GM23248 (cell line): Measurements from ENCODE around the gene GPX4. TPM values are rescaled to one million over a fixed set of nuclear protein-coding genes. Genes with fewer than 3 reads are reported as not detected.
A peak's percentile ranks its signal among the peaks of the same experiment; 100 is the strongest.

ENCODE experiments used
- DNase-seq: peaks from one replicate; pipeline ENCODE4 v3.0.0-alpha.2; 2015
- H2AFZ ChIP-seq: fragments of 200-600 bp; sonication (generic); 2 replicates; pipeline ENCODE4 v1.6.1; 2016; ENCODE audit warnings: antibody characterized with exemption
- H3F3A ChIP-seq: fragments of 200-600 bp; sonication (generic); 2 replicates; pipeline ENCODE4 v1.6.1; 2016; ENCODE audit warnings: mild to moderate bottlenecking, antibody characterized with exemption, mixed run types; ENCODE audit not compliant: insufficient read depth
- H3K27ac ChIP-seq: fragments of 200-600 bp; sonication (generic); 2 replicates; pipeline ENCODE4 v1.5.1; 2016; ENCODE audit warnings: mild to moderate bottlenecking
- H3K27me3 ChIP-seq: fragments of 200-600 bp; sonication (generic); replicated peaks from 2 replicates; pipeline ENCODE4 v1.6.1; 2016; ENCODE audit warnings: mild to moderate bottlenecking; ENCODE audit not compliant: insufficient read depth
- H3K36me3 ChIP-seq: fragments of 200-600 bp; sonication (generic); 2 replicates; pipeline ENCODE4 v1.6.1; 2016; ENCODE audit warnings: low read depth, mild to moderate bottlenecking
- H3K4me1 ChIP-seq: fragments of 200-600 bp; sonication (generic); 2 replicates; pipeline ENCODE4 v1.6.1; 2016; ENCODE audit warnings: mild to moderate bottlenecking; ENCODE audit not compliant: insufficient read depth
- H3K4me2 ChIP-seq: fragments of 200-600 bp; sonication (generic); one replicate; pipeline ENCODE4 v1.6.1; 2016; ENCODE audit warnings: mild to moderate bottlenecking; ENCODE audit not compliant: unreplicated experiment
- H3K4me3 ChIP-seq: fragments of 200-600 bp; sonication (generic); 2 replicates; pipeline ENCODE4 v1.5.1; 2016; ENCODE audit warnings: mild to moderate bottlenecking
- H3K79me2 ChIP-seq: fragments of 200-600 bp; sonication (generic); 2 replicates; pipeline ENCODE4 v1.6.1; 2016; ENCODE audit warnings: mild to moderate bottlenecking; ENCODE audit not compliant: insufficient read depth
- H3K9ac ChIP-seq: fragments of 200-600 bp; sonication (generic); 2 replicates; pipeline ENCODE4 v1.6.1; 2016; ENCODE audit warnings: mild to moderate bottlenecking
- H3K9me2 ChIP-seq: fragments of 200-600 bp; sonication (generic); 2 replicates; pipeline ENCODE4 v1.6.1; 2016; ENCODE audit warnings: mixed run types, mild to moderate bottlenecking, moderate library complexity; ENCODE audit not compliant: insufficient read depth
- H3K9me3 ChIP-seq: fragments of 200-600 bp; sonication (generic); one replicate; pipeline ENCODE4 v1.6.1; 2017; ENCODE audit warnings: low read depth
- H4K20me1 ChIP-seq: fragments of 200-600 bp; sonication (generic); 2 replicates; pipeline ENCODE4 v1.6.0; 2016; ENCODE audit not compliant: insufficient read depth
- EZH2 ChIP-seq: fragments of 200-600 bp; sonication (generic); IDR thresholded peaks from 2 replicates; pipeline ENCODE4 v1.6.1; 2018; ENCODE audit warnings: antibody characterized with exemption, mild to moderate bottlenecking; ENCODE audit not compliant: insufficient read depth, poor library complexity, severe bottlenecking
- EZH2phosphoT487 ChIP-seq: fragments of 200-600 bp; sonication (generic); IDR thresholded peaks from 2 replicates; pipeline ENCODE4 v1.6.1; 2018; ENCODE audit warnings: antibody characterized with exemption, moderate library complexity, mild to moderate bottlenecking, low read depth; ENCODE audit not compliant: insufficient read depth
- WGBS, 2 experiments: methylation state at CpG; one replicate each; pipeline ENCODE4 v1.1.6; 2015 to 2017; ENCODE audit warnings: low lambda C conversion rate in 2 of 2, low coverage in 1 of 2; ENCODE audit errors: missing lambda C conversion rate in 2 of 2; 5-methylcytosine and 5-hydroxymethylcytosine counted together
- in situ Hi-C: fragments of 300-500 bp; cut with MboI; formaldehyde crosslinking; loops from 2 replicates; pipeline ENCODE4 v1.15.0; 2020
- polyA plus RNA-seq: library from polyadenylated mRNA; unstranded; fragments of >200 nt; fragmentation: Nextera tagmentation; extraction: Ambion mirVana; gene quantifications from 2 replicates; pipeline ENCODE4 v1.2.1, GENCODE V29; 2016
- total RNA-seq: library from RNA; depleted of rRNA; stranded (reverse); fragments of >200 nt; shearing (Covaris generic); gene quantifications from 2 replicates; pipeline ENCODE4 v1.2.3, GENCODE V29; 2014; rRNA removed

GPX4 gene
- total RNA-seq (298 and 323 TPM in 2 replicates), polyA plus RNA-seq (601 and 607 TPM in 2 replicates)

GRCh38 chr19:1103708-1104310 lies at the start of gene GPX4:
GPX4 (plus strand) TSS chr19:1103994; CDS start chr19:1104044, 50 bp downstream.
- Histone ChIP-seq H3K9ac (peak within 1 kb of the TSS; percentile 88), H4K20me1 (no peaks in the 10 kb centered on the region), H3F3A (peaks cover 40% of the 10 kb centered on the region), H2AFZ (no peak within 1 kb of the TSS), H3K36me3 (no peaks in the 10 kb centered on the region), H3K27ac (peak within 1 kb of the TSS; percentile 99), H3K27me3 (no peaks in the 10 kb centered on the region), H3K79me2 (0 out of 2 replicates have a peak, but pooled peaks cover 5% of the 10 kb centered on the region), H3K4me1 (peaks cover 29% of the 10 kb centered on the region), H3K9me3 (no peaks in the 10 kb centered on the region), H3K9me2 (no peaks in the 10 kb centered on the region), H3K4me3 (peak within 1 kb of the TSS; percentile 71), H3K4me2 (peak within 1 kb of the TSS; percentile 78)
- WGBS, 2 experiments, result 1 to 2% methylated on average over 59 to 65 of the region's 75 CpGs
- in situ Hi-C loops, result no loop called here
- DNase-seq, result peak; percentile 100
- TF ChIP-seq EZH2, result no peak
- no peak for TF ChIP-seq EZH2phosphoT487

- in situ Hi-C loops, result no loop called here
- Histone ChIP-seq H3K9me2 (no peaks in the 10 kb centered on the region), H2AFZ (no peak overlapping the region), H3F3A (no peaks in the 10 kb centered on the region), H3K4me2 (no peak overlapping the region), H3K9me3 (no peaks in the 10 kb centered on the region), H3K36me3 (no peaks in the 10 kb centered on the region), H3K4me3 (no peak overlapping the region), H4K20me1 (no peaks in the 10 kb centered on the region), H3K9ac (no peak overlapping the region), H3K27me3 (no peaks in the 10 kb centered on the region), H3K4me1 (no peaks in the 10 kb centered on the region), H3K79me2 (no peaks in the 10 kb centered on the region), H3K27ac (no peak overlapping the region)
- TF ChIP-seq EZH2phosphoT487 (no peak), EZH2 (no peak)
- DNase-seq, result no peak
- WGBS, 2 experiments, result 85 to 88% methylated on average over 27 to 28 of the region's 28 CpGs
Observed at GRCh38 chr19:1054102-1055027, 49.4 kb upstream of the GPX4 start.

GRCh38 chr19:1055028-1055425 lies 48.8 kb upstream of the GPX4 start:
- Histone ChIP-seq H3K4me1 (no peaks in the 10 kb centered on the region), H2AFZ (no peak overlapping the region), H3K9me3 (no peaks in the 10 kb centered on the region), H3K27ac (no peak overlapping the region), H3K27me3 (no peaks in the 10 kb centered on the region), H3K4me2 (no peak overlapping the region), H3K79me2 (no peaks in the 10 kb centered on the region), H4K20me1 (no peaks in the 10 kb centered on the region), H3F3A (no peaks in the 10 kb centered on the region), H3K4me3 (no peak overlapping the region), H3K36me3 (no peaks in the 10 kb centered on the region), H3K9ac (no peak overlapping the region), H3K9me2 (no peaks in the 10 kb centered on the region)
- DNase-seq, result no peak
- TF ChIP-seq EZH2 (no peak), EZH2phosphoT487 (no peak)
- 90% methylated on average over 14 of the region's 14 CpGs for WGBS, 2 experiments
- in situ Hi-C loops, result no loop called here

- no peaks in the 10 kb centered on the region for H4K20me1 ChIP-seq
- no peaks in the 10 kb centered on the region for H3K79me2 ChIP-seq
- DNase-seq, result no peak
- no peaks in the 10 kb centered on the region for H3K36me3 ChIP-seq
- in situ Hi-C loops, result no loop called here
- H2AFZ ChIP-seq, result no peak overlapping the region
- no peak overlapping the region for H3K4me2 ChIP-seq
- H3K27ac ChIP-seq, result no peak overlapping the region
- no peak overlapping the region for H3K9ac ChIP-seq
- 95% methylated on average over 20 of the region's 20 CpGs for WGBS, 2 experiments
- TF ChIP-seq EZH2 (no peak), EZH2phosphoT487 (no peak)
- H3K9me3 ChIP-seq, result no peaks in the 10 kb centered on the region
- no peaks in the 10 kb centered on the region for H3K4me1 ChIP-seq
- no peaks in the 10 kb centered on the region for H3K27me3 ChIP-seq
- H3F3A ChIP-seq, result no peaks in the 10 kb centered on the region
- no peaks in the 10 kb centered on the region for H3K9me2 ChIP-seq
- no peak overlapping the region for H3K4me3 ChIP-seq
Observed at GRCh38 chr19:1055886-1056620, 47.7 kb upstream of the GPX4 start.
